Heart left ventricle (tissue), 16 donors: Measurements from ENCODE around the gene RTRAF. TPM values are rescaled to one million over a fixed set of nuclear protein-coding genes. Genes with fewer than 3 reads are reported as not detected.

Experiments used
- ATAC-seq, 4 donors: fragments of 200-7000 bp; cut with Tn5 transposase; one replicate each; pipeline ENCODE4 v1.9.1; 2020 to 2022; ENCODE audit warnings: moderate library complexity in 4 of 4, mild to moderate bottlenecking in 3 of 4, moderate number of reproducible peaks in 1 of 4
- DNase-seq, 5 donors: peaks; one replicate each; pipeline ENCODE4 v3.0.0-alpha.2; 2020
- H3K27ac ChIP-seq, 12 donors: fragments of 200-600 bp; sonication (generic) in 4 of 12; one replicate each; pipeline versions ENCODE4 v1.5.0 to v1.8.0; 2016 to 2022; ENCODE audit warnings: mild to moderate bottlenecking in 2 of 12
- H3K27me3 ChIP-seq, 9 donors: fragments of 200-600 bp; sonication (generic) in 2 of 9; one replicate each; pipeline versions ENCODE4 v1.5.1 to v1.8.0; 2016 to 2022; ENCODE audit warnings: mild to moderate bottlenecking in 3 of 9
- H3K36me3 ChIP-seq, 9 donors: fragments of 200-600 bp; sonication (generic) in 2 of 9; one replicate each; pipeline versions ENCODE4 v1.5.0 to v1.8.0; 2018 to 2022; ENCODE audit warnings: mild to moderate bottlenecking in 2 of 9
- H3K4me1 ChIP-seq, 12 donors: fragments of 200-600 bp; sonication (generic) in 4 of 12; one replicate each; pipeline versions ENCODE4 v1.5.0 to v1.8.0; 2016 to 2022; ENCODE audit warnings: mild to moderate bottlenecking in 3 of 12
- H3K4me3 ChIP-seq, 12 donors: fragments of 200-600 bp; sonication (generic) in 4 of 12; one replicate each; pipeline versions ENCODE4 v1.5.0 to v1.8.0; 2017 to 2022; ENCODE audit warnings: mild to moderate bottlenecking in 9 of 12, moderate library complexity in 4 of 12
- H3K9me3 ChIP-seq, 12 donors: fragments of 200-600 bp; sonication (generic) in 4 of 12; one replicate each; pipeline versions ENCODE4 v1.5.0 to v1.8.0; 2016 to 2022; ENCODE audit warnings: mild to moderate bottlenecking in 1 of 12
- CTCF ChIP-seq, 12 donors: fragments of 200-600 bp; sonication (generic) in 4 of 12; IDR thresholded peaks; one replicate each; pipeline versions ENCODE4 v1.5.0 to v1.8.0; 2018 to 2022; ENCODE audit warnings: antibody characterized with exemption in 12 of 12, mild to moderate bottlenecking in 5 of 12
- POLR2A ChIP-seq, 2 donors: fragments of 450-650 bp; IDR thresholded peaks; one replicate each; pipeline ENCODE4 v1.6.1; 2017; ENCODE audit warnings: antibody characterized with exemption in 2 of 2, mild to moderate bottlenecking in 2 of 2, moderate library complexity in 2 of 2
- WGBS, 4 donors: extraction: QIAGEN DNeasy Blood & Tissue Kit in 2 of 4; methylation state at CpG; one replicate each; pipeline versions ENCODE4 v1.1.5 to v1.1.7; 2013 to 2018; 5-methylcytosine and 5-hydroxymethylcytosine counted together
- intact Hi-C, 10 donors: fragments of 100-400 bp; cut with DNase I; formaldehyde crosslinking; loops; one replicate each; pipeline versions ENCODE4 v1.11.1 to v1.14.2; 2022
- polyA plus RNA-seq, 2 donors: library from polyadenylated mRNA; stranded (reverse); fragments of 200-250 nt; gene quantifications; one replicate each; pipeline ENCODE4 v1.2.3, GENCODE V29; 2013
- total RNA-seq, 9 donors: library from RNA; depleted of rRNA in 2 of 9; stranded (reverse); fragments of >200 nt in 2 of 9; fragmentation: NEBNext Ultra II Directional in 3 of 9; extraction: Animal tissue kit (Norgen Biotek cat#: 25700) in 3 of 9; gene quantifications; one replicate each; pipeline versions ENCODE4 v1.1.0 to v1.2.4, GENCODE V29; 2016 to 2023
- donor health status: ischemic (EF 13 %, LVEDD 7.1; RV severe dilation, severe dysfunction).
- donor health status: healthy with polysubstance abuse.
- donor health status: DM: no; HTN: yes; CAD: no.
- donor health status: DM: no; HTN: no; CAD: no.
- donor health status: ischemic (EF 25% LVEDD 6.9; RV normal size, moderate dysfunction).
- donor health status: ischemic (EF 25% LVEDD 5.7; RV mildly dilated, moderate dysfunction).
- donor health status: healthy.
- donor health status: DM: yes; HTN: yes; CAD: no.
- donor health status: ischemic (EF 35%, LVEDD 5.7; RV mildly dilated, moderate dysfunction).
- donor health status: nonischemic (EF 11% LVEDD 7.7; RV severe dilation, severe dysfunction).
- donor health status: DM: yes; HTN: yes; CAD: no.
- donor health status: PGD.
- donor health status: ischemic (EF 29% LVEDD 5.4; RV normal size, mild dysfunction).
- donor health status: nonischemic (EF 23%, LVEDD 6.1; RV moderate dilation, normal function).

Gene RTRAF
- total and polyA plus RNA-seq, 11 donors = 72.9 to 272 (median 193) TPM

- TF ChIP-seq CTCF (IDR thresholded peaks at IDR 0.05) = no peak
- TF ChIP-seq POLR2A (IDR thresholded peaks at IDR 0.05) = no peak
- no peak for DNase-seq
- ATAC-seq = no peak
- Histone ChIP-seq H3K27me3 (no peaks in the 10 kb centered on the region), H3K36me3 (peaks cover 0 to 24% (median 0%) of the 10 kb centered on the region in 9 donors), H3K4me3 (no peak overlapping the region), H3K9me3 (no peaks in the 10 kb centered on the region), H3K27ac (peak overlapping the region in 8 of 12 donors; percentile 14 to 79 (median 74)), H3K4me1 (peaks cover 8 to 100% (median 95%) of the 10 kb centered on the region in 12 donors)
- 57 to 74% (median 71%) methylated on average over 4 to 6 of the region's 6 CpGs for WGBS, 4 donors
- intact Hi-C loops = loop anchor here in 1 of 10 donors (5.0 kb wide), 1 partner anchor 38 kb away; no protein-coding TSS in a partner anchor
Observed at GRCh38 chr14:52049721-52050588, 60.6 kb downstream of the RTRAF start.

- Histone ChIP-seq H3K9me3 (no peaks in the 10 kb centered on the region), H3K36me3 (peaks cover 0 to 34% (median 0%) of the 10 kb centered on the region in 9 donors), H3K27me3 (no peaks in the 10 kb centered on the region), H3K4me3 (peak overlapping the region in 4 of 12 donors; percentile 3 to 27 (median 14)), H3K27ac (peak overlapping the region in 11 of 12 donors; percentile 18 to 79 (median 76)), H3K4me1 (peaks cover 8 to 99% (median 88%) of the 10 kb centered on the region in 12 donors)
- intact Hi-C loops = no loop called here
- TF ChIP-seq POLR2A (IDR thresholded peaks at IDR 0.05) = no peak
- no peak for TF ChIP-seq CTCF (IDR thresholded peaks at IDR 0.05)
- ATAC-seq (no peak), DNase-seq (no peak)
- WGBS, 4 donors = 29 to 43% (median 39%) methylated on average over 3 of the region's 3 CpGs
Observed at GRCh38 chr14:52051251-52051650, 61.9 kb downstream of the RTRAF start.

GRCh38 chr14:52051871-52052270 lies 62.5 kb downstream of the RTRAF start:
- 38 to 63% (median 52%) methylated on average over 2 of the region's 2 CpGs for WGBS, 4 donors
- intact Hi-C loops = no loop called here
- DNase-seq (no peak), ATAC-seq (peak in 1 of 4 donors; percentile 23)
- no peaks in the 10 kb centered on the region for H3K9me3 ChIP-seq
- H3K4me3 ChIP-seq = peak overlapping the region in 5 of 12 donors; percentile 3 to 27 (median 9)
- TF ChIP-seq POLR2A (IDR thresholded peaks at IDR 0.05) (no peak), CTCF (IDR thresholded peaks at IDR 0.05) (no peak)
- peak overlapping the region in 11 of 12 donors; percentile 18 to 79 (median 76) for H3K27ac ChIP-seq
- peaks cover 8 to 93% (median 82%) of the 10 kb centered on the region in 12 donors for H3K4me1 ChIP-seq
- H3K27me3 ChIP-seq = no peaks in the 10 kb centered on the region
- peaks cover 0 to 34% (median 0%) of the 10 kb centered on the region in 9 donors for H3K36me3 ChIP-seq

GRCh38 chr14:52052288-52052943 lies 63.1 kb downstream of the RTRAF start:
- peak overlapping the region in 3 of 12 donors; percentile 5 to 14 (median 9) for H3K4me3 ChIP-seq
- 42 to 54% (median 46%) methylated on average over 7 of the region's 7 CpGs for WGBS, 4 donors
- intact Hi-C loops = no loop called here
- no peak for DNase-seq
- no peak for TF ChIP-seq POLR2A (IDR thresholded peaks at IDR 0.05)
- H3K36me3 ChIP-seq = peaks cover 0 to 38% (median 4%) of the 10 kb centered on the region in 9 donors
- no peaks in the 10 kb centered on the region for H3K9me3 ChIP-seq
- H3K4me1 ChIP-seq = peaks cover 8 to 88% (median 77%) of the 10 kb centered on the region in 12 donors
- no peaks in the 10 kb centered on the region for H3K27me3 ChIP-seq
- H3K27ac ChIP-seq = peak overlapping the region; percentile 18 to 79 (median 74)
- peak in 3 of 4 donors; percentile 40 to 43 (median 43) for ATAC-seq
